ENCODE results near the gene LSM7.

LSM7 gene

DNA sequence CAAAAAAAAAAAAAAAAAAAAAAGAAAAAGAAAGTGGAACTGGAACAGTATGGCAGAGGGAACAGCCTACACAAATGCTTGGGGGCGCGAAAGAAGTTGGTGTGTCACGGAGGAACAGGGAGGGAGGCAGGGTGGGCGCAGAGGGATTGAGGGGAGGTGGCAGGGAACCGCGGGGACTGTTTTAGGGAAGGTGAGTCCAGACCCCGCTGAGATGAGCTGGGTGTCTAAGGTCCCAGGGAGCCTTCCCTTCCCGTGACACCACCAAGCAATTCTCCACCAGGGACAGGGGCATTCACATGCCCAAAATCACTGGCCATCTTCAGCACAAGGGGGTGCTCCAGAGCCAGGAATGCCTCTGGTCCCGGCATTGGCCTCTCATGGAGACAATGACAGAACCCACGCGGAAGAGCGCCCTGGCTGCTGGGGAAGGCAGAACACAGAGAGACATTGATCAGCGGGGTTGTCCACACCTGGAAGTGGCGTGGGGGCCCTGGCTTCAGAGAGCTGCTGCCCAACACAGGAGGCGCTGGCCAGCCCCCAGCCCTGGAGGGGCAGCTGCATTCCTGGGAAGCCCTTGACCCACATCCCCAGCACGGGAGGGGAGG is 53.4 kb downstream of the LSM7 start:
- DNase-seq: no peak

DNA sequence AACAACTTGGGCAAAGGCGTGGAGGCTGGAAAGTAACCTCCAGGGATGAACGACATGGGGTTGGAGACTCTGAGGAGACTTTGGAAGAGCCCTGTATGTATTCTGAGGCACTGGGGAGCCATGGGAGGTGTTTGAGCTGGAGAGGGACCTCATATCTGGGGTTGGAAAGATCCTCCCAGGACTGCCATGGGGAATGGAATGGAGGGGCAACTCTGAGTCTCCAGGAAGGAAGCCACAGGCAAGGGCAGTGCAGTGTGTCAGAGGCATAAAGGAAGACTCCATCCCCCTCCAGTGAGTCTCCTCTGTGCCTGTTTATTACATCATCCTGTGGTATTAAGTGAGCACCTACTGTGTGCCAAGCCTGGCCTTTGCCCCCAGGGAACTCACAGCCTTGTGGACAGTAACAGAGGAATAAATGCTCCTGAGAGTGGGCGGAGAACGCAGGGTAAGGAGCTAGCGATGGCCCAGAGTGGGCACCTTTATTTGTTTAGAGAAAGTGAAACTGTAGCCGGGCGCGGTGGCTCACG is 54.1 kb downstream of the LSM7 start:
- no peak for DNase-seq

DNA sequence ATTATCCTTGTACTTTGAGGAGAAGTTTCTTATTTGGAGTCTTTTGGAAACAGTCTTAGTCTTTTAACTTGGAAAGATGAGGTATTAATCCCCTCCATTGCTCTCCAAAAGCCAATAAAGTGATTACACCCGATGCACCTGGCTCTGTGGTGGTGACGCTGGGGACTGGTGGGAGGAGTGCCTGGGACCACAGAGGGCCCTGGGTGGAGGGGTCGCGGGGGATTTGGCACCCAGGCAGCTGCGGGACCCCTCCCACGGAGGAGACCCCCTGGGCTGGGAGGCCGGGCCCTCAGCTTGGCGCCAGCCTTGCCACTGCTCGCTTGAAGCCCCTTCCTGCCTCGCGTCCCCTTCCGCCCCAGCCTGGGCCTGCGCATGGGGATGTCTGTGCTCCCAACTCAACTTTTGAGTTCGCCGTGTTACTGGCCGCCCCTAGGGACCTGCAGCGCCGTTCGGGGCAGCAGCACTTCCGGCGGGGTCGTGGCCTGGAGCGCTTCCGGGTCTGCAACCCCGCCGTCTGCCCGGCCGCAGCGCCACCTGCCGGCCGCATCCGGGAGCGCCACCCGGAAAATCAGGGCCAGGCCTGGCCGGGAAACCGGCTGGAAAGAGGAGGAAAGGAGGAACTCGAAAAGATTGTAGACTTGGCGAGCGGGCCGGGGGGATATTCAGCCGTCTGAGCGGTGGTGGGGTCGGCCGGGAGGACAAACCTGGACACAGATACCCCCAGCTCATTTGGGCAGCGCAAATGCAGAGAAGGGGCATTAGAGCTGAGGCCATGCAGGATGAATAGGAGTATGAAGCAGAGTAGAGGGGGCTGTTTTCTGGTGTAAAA is 54.8 kb downstream of the LSM7 start:
- DNase-seq: peak; percentile 37

All from NCI-H510A (cell line).